Mucosa of descending colon (tissue), 3 donors: ENCODE data around the gene LRFN5. TPM values are rescaled to one million over a fixed set of nuclear protein-coding genes. Genes with fewer than 3 reads are reported as not detected.
"Not testable (repeated sequence)": the region's sequence is repeated elsewhere in the genome, so short reads cannot be mapped to it uniquely, and the experiment has no call there.

ENCODE experiments used
- ATAC-seq: fragments of 200-7000 bp; cut with Tn5 transposase; one replicate; pipeline ENCODE4 v1.9.1; 2020; ENCODE audit warnings: mild to moderate bottlenecking, moderate library complexity
- DNase-seq, 3 donors: peaks; one replicate each; pipeline ENCODE4 v3.0.0-alpha.2; 2020
- H3K36me3 ChIP-seq: fragments of 200-600 bp; one replicate; pipeline ENCODE4 v1.8.0; 2021; ENCODE audit warnings: low read depth, mild to moderate bottlenecking
- H3K4me1 ChIP-seq: fragments of 200-600 bp; one replicate; pipeline ENCODE4 v1.8.0; 2021; ENCODE audit warnings: low read depth, mild to moderate bottlenecking
- H3K4me3 ChIP-seq: fragments of 200-600 bp; one replicate; pipeline ENCODE4 v1.8.0; 2021; ENCODE audit warnings: mild to moderate bottlenecking
- H3K9me3 ChIP-seq: fragments of 200-600 bp; one replicate; pipeline ENCODE4 v1.8.0; 2021; ENCODE audit warnings: mild to moderate bottlenecking
- intact Hi-C, 2 donors: fragments of 100-400 bp; cut with DNase I in 1 of 2; cut with micrococcal nuclease in 1 of 2; formaldehyde crosslinking; loops; one replicate each; pipeline versions ENCODE4 v1.11.0 to v1.11.1; 2022; cut with DNase I, micrococcal nuclease
- total RNA-seq, 3 donors: library from RNA; stranded (reverse); fragmentation: NEBNext Ultra II Directional in 2 of 3; extraction: Animal tissue kit (Norgen Biotek cat#: 25700) in 2 of 3; gene quantifications; one replicate each; pipeline versions ENCODE4 v1.2.1 to v1.2.4, GENCODE V29; 2021 to 2023
- TF ChIP-seq, protein P1 (sequence below): fragments of 200-600 bp; IDR thresholded peaks from one replicate; pipeline ENCODE4 v1.8.0; 2022; ENCODE audit warnings: antibody characterized with exemption, mild to moderate bottlenecking
- donor health status: DM: no; HTN: no; CAD: no; lungs with moderate emphysema.
- donor health status: DM: no; HTN: no; CAD: no.
- donor health status: DM: no; HTN: yes; CAD: no.

The LRFN5 gene
- total RNA-seq, 3 donors from 2014 or later: 0.49 to 4.1 (median 0.55) TPM

- TF ChIP-seq, protein P1, sequence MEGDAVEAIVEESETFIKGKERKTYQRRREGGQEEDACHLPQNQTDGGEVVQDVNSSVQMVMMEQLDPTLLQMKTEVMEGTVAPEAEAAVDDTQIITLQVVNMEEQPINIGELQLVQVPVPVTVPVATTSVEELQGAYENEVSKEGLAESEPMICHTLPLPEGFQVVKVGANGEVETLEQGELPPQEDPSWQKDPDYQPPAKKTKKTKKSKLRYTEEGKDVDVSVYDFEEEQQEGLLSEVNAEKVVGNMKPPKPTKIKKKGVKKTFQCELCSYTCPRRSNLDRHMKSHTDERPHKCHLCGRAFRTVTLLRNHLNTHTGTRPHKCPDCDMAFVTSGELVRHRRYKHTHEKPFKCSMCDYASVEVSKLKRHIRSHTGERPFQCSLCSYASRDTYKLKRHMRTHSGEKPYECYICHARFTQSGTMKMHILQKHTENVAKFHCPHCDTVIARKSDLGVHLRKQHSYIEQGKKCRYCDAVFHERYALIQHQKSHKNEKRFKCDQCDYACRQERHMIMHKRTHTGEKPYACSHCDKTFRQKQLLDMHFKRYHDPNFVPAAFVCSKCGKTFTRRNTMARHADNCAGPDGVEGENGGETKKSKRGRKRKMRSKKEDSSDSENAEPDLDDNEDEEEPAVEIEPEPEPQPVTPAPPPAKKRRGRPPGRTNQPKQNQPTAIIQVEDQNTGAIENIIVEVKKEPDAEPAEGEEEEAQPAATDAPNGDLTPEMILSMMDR: no peak
- intact Hi-C loops: no loop called here
- H3K4me1 ChIP-seq: no peaks in the 10 kb centered on the region
- ATAC-seq (no peak), DNase-seq (no peak)
- H3K36me3 ChIP-seq: no peaks in the 10 kb centered on the region
- H3K9me3 ChIP-seq: no peaks in the 10 kb centered on the region
- no peak overlapping the region for H3K4me3 ChIP-seq
These were observed 292.7 kb downstream of the LRFN5 start for GRCh38 chr14:41899416-41899815.

- H3K4me3 ChIP-seq: no peak overlapping the region
- no peaks in the 10 kb centered on the region for H3K4me1 ChIP-seq
- intact Hi-C loops: no loop called here
- TF ChIP-seq, protein P1: no peak
- no peaks in the 10 kb centered on the region for H3K36me3 ChIP-seq
- DNase-seq (no peak), ATAC-seq (no peak)
- H3K9me3 ChIP-seq: peaks cover 3% of the 10 kb centered on the region
These were observed 294.0 kb downstream of the LRFN5 start for GRCh38 chr14:41900644-41901043.

DNA sequence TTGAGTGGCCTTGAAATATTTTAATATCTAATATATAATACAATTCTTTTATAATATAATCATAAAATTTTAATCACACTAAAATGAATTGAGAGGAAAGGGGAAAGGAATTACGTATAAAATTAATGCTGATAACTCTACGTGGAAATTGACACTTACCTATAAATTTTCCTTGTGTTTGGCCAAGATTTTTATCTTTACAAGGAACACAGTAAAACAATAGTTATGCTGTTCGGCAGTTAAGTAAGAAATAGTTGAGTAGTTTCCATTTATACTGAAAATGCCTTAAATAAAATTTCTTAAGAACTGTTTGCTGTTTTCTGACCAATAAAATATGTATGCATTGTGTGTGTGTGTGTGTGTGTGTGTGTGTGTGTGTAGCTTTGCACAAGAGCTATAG is 294.4 kb downstream of the LRFN5 start:
- peaks cover 3% of the 10 kb centered on the region for H3K9me3 ChIP-seq
- DNase-seq (no peak), ATAC-seq (no peak)
- no peak overlapping the region for H3K4me3 ChIP-seq
- intact Hi-C loops: no loop called here
- H3K36me3 ChIP-seq: no peaks in the 10 kb centered on the region
- no peaks in the 10 kb centered on the region for H3K4me1 ChIP-seq
- TF ChIP-seq, protein P1: no peak

DNA sequence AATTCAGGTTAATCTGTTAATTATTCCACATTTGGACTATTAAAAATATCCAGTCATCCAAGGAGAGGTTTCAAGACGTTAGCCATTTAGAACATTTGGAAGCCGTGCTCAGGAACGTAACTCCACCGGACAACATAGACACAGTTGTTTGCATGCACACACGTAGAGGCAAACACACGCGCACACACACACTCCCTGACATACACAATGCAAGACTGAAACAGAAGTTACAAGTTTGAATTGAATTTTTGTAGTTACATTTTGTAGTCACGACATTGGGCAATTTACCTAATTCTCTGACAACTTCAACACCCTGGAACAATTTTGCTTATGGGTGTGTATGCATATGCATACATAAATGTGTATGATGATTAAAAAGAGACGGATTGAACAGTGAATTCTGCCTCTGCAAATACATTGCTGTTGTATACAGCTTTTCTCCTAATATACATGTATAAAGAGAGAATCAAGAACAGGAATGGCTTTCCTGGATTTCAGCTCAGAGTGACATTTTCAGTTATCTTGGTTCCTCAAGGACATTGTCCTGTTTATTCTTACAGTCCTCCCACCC is 298.8 kb downstream of the LRFN5 start:
- Histone ChIP-seq H3K36me3 (no peaks in the 10 kb centered on the region), H3K4me1 (no peaks in the 10 kb centered on the region), H3K4me3 (no peak overlapping the region), H3K9me3 (peaks cover 3% of the 10 kb centered on the region)
- ATAC-seq: no peak
- DNase-seq: no peak
- intact Hi-C loops: no loop called here
- TF ChIP-seq, protein P1: no peak

- DNase-seq, intact Hi-C loops, H3K4me1 ChIP-seq, H3K36me3 ChIP-seq, H3K4me3 ChIP-seq, H3K9me3 ChIP-seq, ATAC-seq: not testable (repeated sequence)
These were observed 304.5 kb downstream of the LRFN5 start for GRCh38 chr14:41911155-41911554.

GRCh38 chr14:41913398-41913797 is 306.7 kb downstream of the LRFN5 start:
- no peak for ATAC-seq
- intact Hi-C loops: no loop called here
- TF ChIP-seq, protein P1: no peak
- Histone ChIP-seq H3K36me3 (no peaks in the 10 kb centered on the region), H3K9me3 (no peaks in the 10 kb centered on the region), H3K4me1 (no peaks in the 10 kb centered on the region), H3K4me3 (no peak overlapping the region)
- DNase-seq: no peak
